IMR-90 (cell line): Measurements from ENCODE around the gene SLC9A6. TPM values are rescaled to one million over a fixed set of nuclear protein-coding genes. Genes with fewer than 3 reads are reported as not detected.

ENCODE experiments used
- ATAC-seq: fragments of 200-7000 bp; cut with Tn5 transposase; 2 replicates; pipeline ENCODE4 v1.9.1; 2020; ENCODE audit warnings: low read depth, mild to moderate bottlenecking, moderate library complexity
- BruUV-seq: library from RNA; stranded (reverse); fragments of 400-500 nt; replicated peaks from 2 replicates; lab custom pipeline; 2021; lab: Mats Ljungman, UMichigan
- CTCF ChIA-PET: fragments of 300-600 bp; formaldehyde crosslinking; extraction: SDS; loops from one replicate; lab custom pipeline; 2021; ENCODE audit warnings: antibody characterized with exemption; lab: Yijun Ruan, JAX
- POLR2A ChIA-PET: fragments of 300-600 bp; sonication (Branson Sonifier 250); formaldehyde crosslinking; loops from one replicate; lab custom pipeline; 2022; ENCODE audit warnings: antibody characterized with exemption; ENCODE audit not compliant: unreplicated experiment; lab: Charles Lee
- DNase-seq: peaks from one replicate; pipeline ENCODE4 v3.0.0; 2013
- H2AFZ ChIP-seq: replicated peaks from 2 replicates; pipeline ENCODE3; 2013; ENCODE audit warnings: low read length, mild to moderate bottlenecking; ENCODE audit not compliant: poor library complexity
- H2AK5ac ChIP-seq: 2 replicates; pipeline ENCODE4 v1.6.1; 2013; ENCODE audit warnings: low read depth, low read length, inconsistent platforms
- H2AK9ac ChIP-seq: replicated peaks from 2 replicates; pipeline ENCODE3; 2013; ENCODE audit warnings: mild to moderate bottlenecking, low read depth, low read length, moderate library complexity; ENCODE audit not compliant: poor library complexity
- H2BK120ac ChIP-seq: 2 replicates; pipeline ENCODE4 v1.6.1; 2013; ENCODE audit warnings: low read depth, low read length, inconsistent platforms
- H2BK15ac ChIP-seq: 3 replicates; pipeline ENCODE4 v1.6.1; 2013; ENCODE audit warnings: low read depth, low read length, inconsistent platforms
- H2BK20ac ChIP-seq: 2 replicates; pipeline ENCODE4 v1.6.1; 2013; ENCODE audit warnings: low read depth, mild to moderate bottlenecking, inconsistent platforms, low read length, moderate library complexity
- H2BK5ac ChIP-seq: 2 replicates; pipeline ENCODE4 v1.6.1; 2013; ENCODE audit warnings: mild to moderate bottlenecking, low read depth, low read length, inconsistent platforms; ENCODE audit not compliant: poor library complexity, severe bottlenecking
- H3K14ac ChIP-seq: replicated peaks from 2 replicates; pipeline ENCODE4 v1.6.1; 2013; ENCODE audit warnings: low read depth, low read length, inconsistent platforms
- H3K18ac ChIP-seq: 2 replicates; pipeline ENCODE4 v1.6.1; 2013; ENCODE audit warnings: low read depth, low read length, control low read depth
- H3K23ac ChIP-seq: 2 replicates; pipeline ENCODE4 v1.6.1; 2013; ENCODE audit warnings: low read depth, low read length, inconsistent platforms
- H3K27ac ChIP-seq: 2 replicates; pipeline ENCODE4 v1.5.1; 2013; ENCODE audit warnings: mild to moderate bottlenecking, control low read depth, low read length; ENCODE audit not compliant: insufficient read depth
- H3K27me3 ChIP-seq: 2 replicates; pipeline ENCODE4 v1.6.1; 2013; ENCODE audit warnings: low read length; ENCODE audit not compliant: control insufficient read depth, insufficient read depth
- H3K36me3 ChIP-seq: 2 replicates; pipeline ENCODE4 v1.6.1; 2013; ENCODE audit warnings: low read length, mixed read lengths; ENCODE audit not compliant: control insufficient read depth, insufficient read depth
- H3K4ac ChIP-seq: 2 replicates; pipeline ENCODE4 v1.6.1; 2013; ENCODE audit warnings: low read depth, low read length, inconsistent platforms
- H3K4me1 ChIP-seq: 2 replicates; pipeline ENCODE4 v1.6.1; 2013; ENCODE audit warnings: low read length, mixed read lengths; ENCODE audit not compliant: control insufficient read depth, insufficient read depth
- H3K4me2 ChIP-seq: 2 replicates; pipeline ENCODE4 v1.6.1; 2013; ENCODE audit warnings: low read depth, mild to moderate bottlenecking, control low read depth, low read length, moderate library complexity
- H3K4me3 ChIP-seq: 2 replicates; pipeline ENCODE4 v1.5.1; 2013; ENCODE audit warnings: low read depth, mild to moderate bottlenecking, control low read depth, low read length, moderate library complexity; ENCODE audit not compliant: insufficient read depth
- H3K56ac ChIP-seq: 2 replicates; pipeline ENCODE4 v1.6.1; 2013; ENCODE audit warnings: low read length, inconsistent platforms; ENCODE audit not compliant: insufficient read depth; ENCODE audit errors: extremely low read depth
- H3K79me1 ChIP-seq, 2 experiments: 2 replicates each; pipeline ENCODE4 v1.6.1; 2013; ENCODE audit warnings: low read length in 2 of 2, inconsistent platforms in 1 of 2, low read depth in 1 of 2
- H3K9ac ChIP-seq: 2 replicates; pipeline ENCODE4 v1.6.1; 2013; ENCODE audit warnings: low read depth, low read length, control low read depth
- H3K9me1 ChIP-seq: 2 replicates; pipeline ENCODE4 v1.6.1; 2013; ENCODE audit warnings: low read length, inconsistent platforms; ENCODE audit not compliant: insufficient read depth
- H3K9me3 ChIP-seq: 2 replicates; pipeline ENCODE4 v1.6.1; 2013; ENCODE audit warnings: low read length; ENCODE audit not compliant: control insufficient read depth, insufficient read depth
- H4K20me1 ChIP-seq: 2 replicates; pipeline ENCODE4 v1.6.1; 2013; ENCODE audit warnings: low read length, inconsistent platforms; ENCODE audit not compliant: insufficient read depth
- H4K5ac ChIP-seq: 2 replicates; pipeline ENCODE4 v1.6.1; 2013; ENCODE audit warnings: mild to moderate bottlenecking, low read depth, low read length, control low read depth
- H4K8ac ChIP-seq, 2 experiments: 2 replicates each; pipeline ENCODE4 v1.6.1; 2013; ENCODE audit warnings: low read depth in 2 of 2, low read length in 2 of 2, control low read depth in 1 of 2, inconsistent platforms in 1 of 2
- H4K91ac ChIP-seq: 2 replicates; pipeline ENCODE4 v1.6.1; 2013; ENCODE audit warnings: low read depth, low read length, inconsistent platforms; ENCODE audit not compliant: insufficient read depth
- BHLHE40 ChIP-seq: fragments of 150-350 bp; IDR thresholded peaks from 2 replicates; pipeline ENCODE4 v1.6.1; 2016; ENCODE audit warnings: mild to moderate bottlenecking, low read depth, low read length
- CHD1 ChIP-seq: IDR thresholded peaks from 2 replicates; pipeline ENCODE4 v1.6.1; 2012; ENCODE audit warnings: low read depth, low read length, improper control_type of control experiment
- FOS ChIP-seq: fragments of 150-350 bp; IDR thresholded peaks from 2 replicates; pipeline ENCODE4 v1.6.1; 2016; ENCODE audit warnings: low read depth, low read length
- MAZ ChIP-seq: IDR thresholded peaks from 2 replicates; pipeline ENCODE4 v1.6.1; 2012; ENCODE audit warnings: low read depth, mild to moderate bottlenecking, low read length, improper control_type of control experiment, moderate library complexity, borderline replicate concordance
- MXI1 ChIP-seq: IDR thresholded peaks from 2 replicates; pipeline ENCODE4 v1.6.1; 2012; ENCODE audit warnings: low read depth, mild to moderate bottlenecking, low read length, moderate library complexity, borderline replicate concordance
- RAD21 ChIP-seq: IDR thresholded peaks from 2 replicates; pipeline ENCODE4 v1.6.1; 2012; ENCODE audit warnings: low read length, improper control_type of control experiment
- RFX5 ChIP-seq: IDR thresholded peaks from 2 replicates; pipeline ENCODE4 v1.8.0; 2012; ENCODE audit warnings: low read depth, mild to moderate bottlenecking, low read length, moderate library complexity
- SMC3 ChIP-seq: fragments of 150-350 bp; IDR thresholded peaks from 2 replicates; pipeline ENCODE4 v1.6.1; 2016; ENCODE audit warnings: low read depth, mild to moderate bottlenecking, antibody characterized with exemption, low read length, moderate library complexity
- WGBS, 2 experiments: methylation state at CpG; one replicate each; pipeline versions ENCODE4 v1.1.5 to v1.1.7; 2013; ENCODE audit warnings: missing lambda C conversion rate in 2 of 2; ENCODE audit not compliant: insufficient read length in 1 of 2; ENCODE audit errors: extremely low coverage in 2 of 2; 5-methylcytosine and 5-hydroxymethylcytosine counted together
- dilution Hi-C: fragments of 300-500 bp; cut with HindIII; formaldehyde crosslinking; loops from one replicate; pipeline ENCODE4 v1.14.3; 2018; ENCODE audit warnings: low sequenced_read_pairs; ENCODE audit not compliant: unreplicated experiment
- in situ Hi-C: fragments of 300-500 bp; cut with MboI; formaldehyde crosslinking; loops from 3 replicates; pipeline ENCODE4 v1.14.3; 2019; ENCODE audit warnings: low sequenced_read_pairs, inconsistent platforms, mixed read lengths
- intact Hi-C: fragments of 100-400 bp; cut with micrococcal nuclease; formaldehyde crosslinking; loops from 2 replicates; pipeline ENCODE4 v1.10.0; 2022
- polyA plus RNA-seq, 3 experiments: library from polyadenylated mRNA; depleted of rRNA; stranded (reverse); fragments of >200 nt; gene quantifications; 2 replicates each; pipeline ENCODE4 v1.2.3, GENCODE V29; 2012; ENCODE audit warnings: low replicate concordance in 1 of 3
- total RNA-seq: library from RNA; depleted of rRNA; stranded (reverse); fragments of >200 nt; gene quantifications from 2 replicates; pipeline ENCODE4 v1.2.3, GENCODE V29; 2012
- TF ChIP-seq, protein P1 (sequence below): fragments of 150-350 bp; IDR thresholded peaks from 2 replicates; pipeline ENCODE4 v1.6.1; 2016; ENCODE audit warnings: low read depth, mild to moderate bottlenecking, low read length, moderate library complexity, borderline replicate concordance
- TF ChIP-seq, protein P2 (sequence below): conservative IDR thresholded peaks from 2 replicates; pipeline ENCODE4 v1.5.1; 2012; ENCODE audit warnings: mild to moderate bottlenecking, low read depth, low read length, improper control_type of control experiment

The SLC9A6 gene
- total and polyA plus RNA-seq, 2 of the 4 experiments (the other 2 are of a cell fraction) = 6.9 to 19.0 TPM

DNA sequence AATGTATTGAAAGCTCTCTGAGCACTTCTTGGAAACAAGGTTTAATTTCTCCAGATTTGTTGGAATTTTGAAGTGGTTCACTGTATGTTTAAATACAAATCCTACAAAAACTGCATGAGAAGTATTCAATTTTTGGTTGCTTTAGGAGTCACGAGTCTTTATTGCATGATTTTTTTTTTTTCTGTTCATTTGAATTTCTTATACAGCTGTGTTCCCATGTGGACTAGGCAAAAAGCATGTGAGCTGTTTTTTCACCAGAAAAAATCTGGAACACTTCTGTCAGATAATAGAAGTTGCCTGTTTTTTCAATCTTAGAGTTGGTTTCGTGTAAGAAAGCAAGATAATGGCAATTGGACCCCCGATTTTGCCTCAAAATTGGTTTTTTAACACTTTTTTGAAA, 66.4 kb downstream of the SLC9A6 start:
- Histone ChIP-seq H4K20me1 (no peaks in the 10 kb centered on the region), H4K8ac (no peak overlapping the region), H3K27ac (no peak overlapping the region), H3K9ac (no peak overlapping the region), H3K4ac (no peak overlapping the region), H3K18ac (no peak overlapping the region), H3K4me3 (no peak overlapping the region), H3K79me1 (no peaks in the 10 kb centered on the region), H2AFZ (no peak overlapping the region), H2BK20ac (no peak overlapping the region), H2BK15ac (no peak overlapping the region), H3K4me2 (no peak overlapping the region), H3K9me1 (peaks cover 7% of the 10 kb centered on the region), H2AK5ac (no peak overlapping the region), H2BK5ac (no peak overlapping the region), H2BK120ac (no peak overlapping the region), H3K4me1 (peaks cover 12% of the 10 kb centered on the region), H2AK9ac (no peak overlapping the region), H3K23ac (no peak overlapping the region), H4K91ac (no peak overlapping the region), H3K9me3 (no peaks in the 10 kb centered on the region), H3K36me3 (no peaks in the 10 kb centered on the region), H4K5ac (no peak overlapping the region), H3K56ac (no peak overlapping the region), H3K27me3 (peaks cover 2% of the 10 kb centered on the region; the same call in 1 of the 2 replicates), H3K14ac (no peak overlapping the region)
- POLR2A ChIA-PET = no interaction called here
- WGBS, 2 experiments = 20% methylated on average over 1 of the region's 3 CpGs; no CpG with 5 or more reads in 1 of the 2 experiments
- ATAC-seq (no peak), DNase-seq (no peak)
- TF ChIP-seq FOS = no peak
- TF ChIP-seq, protein P1, sequence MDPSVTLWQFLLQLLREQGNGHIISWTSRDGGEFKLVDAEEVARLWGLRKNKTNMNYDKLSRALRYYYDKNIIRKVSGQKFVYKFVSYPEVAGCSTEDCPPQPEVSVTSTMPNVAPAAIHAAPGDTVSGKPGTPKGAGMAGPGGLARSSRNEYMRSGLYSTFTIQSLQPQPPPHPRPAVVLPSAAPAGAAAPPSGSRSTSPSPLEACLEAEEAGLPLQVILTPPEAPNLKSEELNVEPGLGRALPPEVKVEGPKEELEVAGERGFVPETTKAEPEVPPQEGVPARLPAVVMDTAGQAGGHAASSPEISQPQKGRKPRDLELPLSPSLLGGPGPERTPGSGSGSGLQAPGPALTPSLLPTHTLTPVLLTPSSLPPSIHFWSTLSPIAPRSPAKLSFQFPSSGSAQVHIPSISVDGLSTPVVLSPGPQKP = no peak
- no peak for TF ChIP-seq MXI1
- no peak for TF ChIP-seq BHLHE40
- TF ChIP-seq, protein P2, sequence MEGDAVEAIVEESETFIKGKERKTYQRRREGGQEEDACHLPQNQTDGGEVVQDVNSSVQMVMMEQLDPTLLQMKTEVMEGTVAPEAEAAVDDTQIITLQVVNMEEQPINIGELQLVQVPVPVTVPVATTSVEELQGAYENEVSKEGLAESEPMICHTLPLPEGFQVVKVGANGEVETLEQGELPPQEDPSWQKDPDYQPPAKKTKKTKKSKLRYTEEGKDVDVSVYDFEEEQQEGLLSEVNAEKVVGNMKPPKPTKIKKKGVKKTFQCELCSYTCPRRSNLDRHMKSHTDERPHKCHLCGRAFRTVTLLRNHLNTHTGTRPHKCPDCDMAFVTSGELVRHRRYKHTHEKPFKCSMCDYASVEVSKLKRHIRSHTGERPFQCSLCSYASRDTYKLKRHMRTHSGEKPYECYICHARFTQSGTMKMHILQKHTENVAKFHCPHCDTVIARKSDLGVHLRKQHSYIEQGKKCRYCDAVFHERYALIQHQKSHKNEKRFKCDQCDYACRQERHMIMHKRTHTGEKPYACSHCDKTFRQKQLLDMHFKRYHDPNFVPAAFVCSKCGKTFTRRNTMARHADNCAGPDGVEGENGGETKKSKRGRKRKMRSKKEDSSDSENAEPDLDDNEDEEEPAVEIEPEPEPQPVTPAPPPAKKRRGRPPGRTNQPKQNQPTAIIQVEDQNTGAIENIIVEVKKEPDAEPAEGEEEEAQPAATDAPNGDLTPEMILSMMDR = no peak
- no peak for TF ChIP-seq CHD1
- no peak for TF ChIP-seq MAZ
- TF ChIP-seq RAD21 = no peak
- no peak for TF ChIP-seq SMC3
- no peak for TF ChIP-seq RFX5
- CTCF ChIA-PET = no interaction called here
- dilution Hi-C loops (no loop called here), intact Hi-C loops (no loop called here), in situ Hi-C loops (no loop called here)
- BruUV-seq = no TSS peak
